Measurements from ENCODE around the gene AP2B1.
A peak's percentile ranks its signal among the peaks of the same experiment; 100 is the strongest.

GRCh38 chr17:35539659-35540026 is 47.5 kb upstream of the AP2B1 start:
- TF ChIP-seq POLR2A (IDR thresholded peaks at IDR 0.05): no peak
- TF ChIP-seq, protein P1, sequence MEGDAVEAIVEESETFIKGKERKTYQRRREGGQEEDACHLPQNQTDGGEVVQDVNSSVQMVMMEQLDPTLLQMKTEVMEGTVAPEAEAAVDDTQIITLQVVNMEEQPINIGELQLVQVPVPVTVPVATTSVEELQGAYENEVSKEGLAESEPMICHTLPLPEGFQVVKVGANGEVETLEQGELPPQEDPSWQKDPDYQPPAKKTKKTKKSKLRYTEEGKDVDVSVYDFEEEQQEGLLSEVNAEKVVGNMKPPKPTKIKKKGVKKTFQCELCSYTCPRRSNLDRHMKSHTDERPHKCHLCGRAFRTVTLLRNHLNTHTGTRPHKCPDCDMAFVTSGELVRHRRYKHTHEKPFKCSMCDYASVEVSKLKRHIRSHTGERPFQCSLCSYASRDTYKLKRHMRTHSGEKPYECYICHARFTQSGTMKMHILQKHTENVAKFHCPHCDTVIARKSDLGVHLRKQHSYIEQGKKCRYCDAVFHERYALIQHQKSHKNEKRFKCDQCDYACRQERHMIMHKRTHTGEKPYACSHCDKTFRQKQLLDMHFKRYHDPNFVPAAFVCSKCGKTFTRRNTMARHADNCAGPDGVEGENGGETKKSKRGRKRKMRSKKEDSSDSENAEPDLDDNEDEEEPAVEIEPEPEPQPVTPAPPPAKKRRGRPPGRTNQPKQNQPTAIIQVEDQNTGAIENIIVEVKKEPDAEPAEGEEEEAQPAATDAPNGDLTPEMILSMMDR (IDR thresholded peaks at IDR 0.05): peak in 1 of 12 donors; percentile 5

Measured in heart left ventricle (tissue), 13 donors.